GM13976 (cell line): ENCODE measurements around the gene TIAM2.

Experiments used
- DNase-seq: peaks from one replicate; pipeline ENCODE4 v3.0.0; 2012; ENCODE audit warnings: low spot score
- CTCF ChIP-seq: IDR thresholded peaks from 2 replicates; pipeline ENCODE4 v1.5.1; 2012; ENCODE audit warnings: borderline replicate concordance, mild to moderate bottlenecking; ENCODE audit not compliant: insufficient read depth; ENCODE audit errors: extremely low read depth, missing control alignments, control extremely low read depth
- in situ Hi-C: fragments of 300-500 bp; cut with MboI; formaldehyde crosslinking; loops from one replicate; pipeline ENCODE4 v1.12.0; 2022; ENCODE audit warnings: low sequenced_read_pairs, mixed read lengths, inconsistent platforms; ENCODE audit not compliant: unreplicated experiment

The TIAM2 gene

GRCh38 chr6:155030148-155030720, 35.1 kb downstream of the TIAM2 start:
- TF ChIP-seq CTCF, result no peak
- DNase-seq, result no peak
- in situ Hi-C loops, result no loop called here

GRCh38 chr6:155031091-155031490, 36.0 kb downstream of the TIAM2 start:
- TF ChIP-seq CTCF, result no peak
- in situ Hi-C loops, result no loop called here
- DNase-seq, result no peak

GRCh38 chr6:155033021-155033791, 38.1 kb downstream of the TIAM2 start:
- DNase-seq, result no peak
- in situ Hi-C loops, result no loop called here
- no peak for TF ChIP-seq CTCF

GRCh38 chr6:155036907-155037306, 41.8 kb downstream of the TIAM2 start:
- no peak for DNase-seq
- in situ Hi-C loops, result no loop called here
- no peak for TF ChIP-seq CTCF

- in situ Hi-C loops, result no loop called here
- TF ChIP-seq CTCF, result no peak
- no peak for DNase-seq
These were observed 43.0 kb downstream of the TIAM2 start for GRCh38 chr6:155038104-155038503.

- in situ Hi-C loops, result no loop called here
These were observed 43.4 kb downstream of the TIAM2 start for GRCh38 chr6:155038527-155038926.

More at GRCh38 chr6:155038527-155038926, 43.4 kb downstream of the TIAM2 start:
- no peak for TF ChIP-seq CTCF
- no peak for DNase-seq
